Esophagus muscularis mucosa (tissue), 4 donors: ENCODE data around the gene MCUB. TPM values are rescaled to one million over a fixed set of nuclear protein-coding genes. Genes with fewer than 3 reads are reported as not detected.
A peak's percentile ranks its signal among the peaks of the same experiment; 100 is the strongest.

Experiments
- DNase-seq: peaks from one replicate; pipeline ENCODE4 v3.0.0-alpha.2; 2017; ENCODE audit errors: extremely low spot score
- H3K27ac ChIP-seq, 4 donors: fragments of 200-600 bp; sonication (generic); replicated peaks in 1 of 4; 1 replicate in 3 of 4; 2 replicates in 1 of 4; pipeline ENCODE4 v1.5.1; 2016 to 2019; ENCODE audit warnings: mild to moderate bottlenecking in 1 of 4
- H3K27me3 ChIP-seq, 4 donors: fragments of 200-600 bp; sonication (generic); one replicate each; pipeline versions ENCODE4 v1.5.1 to v1.6.0; 2016 to 2019
- H3K36me3 ChIP-seq, 4 donors: fragments of 200-600 bp; sonication (generic); one replicate each; pipeline ENCODE4 v1.5.1; 2016 to 2019
- H3K4me1 ChIP-seq, 4 donors: fragments of 200-600 bp; sonication (generic); one replicate each; pipeline ENCODE4 v1.5.1; 2016 to 2019
- H3K4me3 ChIP-seq, 4 donors: fragments of 200-600 bp; sonication (generic); 1 replicate in 2 of 4; 2 replicates in 2 of 4; pipeline ENCODE4 v1.5.1; 2016 to 2019; ENCODE audit warnings: mild to moderate bottlenecking in 4 of 4, moderate library complexity in 1 of 4
- H3K9me3 ChIP-seq, 4 donors: fragments of 200-600 bp; sonication (generic); 1 replicate in 3 of 4; 2 replicates in 1 of 4; pipeline ENCODE4 v1.5.1; 2016 to 2019
- EP300 ChIP-seq: sonication (generic); formaldehyde crosslinking; IDR thresholded peaks from one replicate; pipeline ENCODE4 v1.6.1; 2017; ENCODE audit warnings: antibody characterized with exemption
- POLR2A ChIP-seq: fragments of 450-650 bp; IDR thresholded peaks from one replicate; pipeline ENCODE4 v1.6.1; 2017; ENCODE audit warnings: antibody characterized with exemption, moderate library complexity, mild to moderate bottlenecking, low read depth
- POLR2AphosphoS5 ChIP-seq, 2 donors: sonication (generic); formaldehyde crosslinking; IDR thresholded peaks; one replicate each; pipeline ENCODE4 v1.6.1; 2017; ENCODE audit warnings: antibody characterized with exemption in 2 of 2
- whole genome bisulfite sequencing: methylation state at CpG from one replicate; pipeline ENCODE4 v1.1.5; 2018; 5-methylcytosine and 5-hydroxymethylcytosine counted together
- intact Hi-C: fragments of 100-400 bp; cut with DNase I; formaldehyde crosslinking; loops from one replicate; pipeline ENCODE4 v1.15.1; 2023
- total RNA-seq, 4 donors: library from RNA; depleted of rRNA; stranded (reverse); fragments of >200 nt; gene quantifications; one replicate each; pipeline versions ENCODE4 v1.1.0 to v1.2.1, GENCODE V29; 2016
- TF ChIP-seq, protein P1 (sequence below), 3 experiments: fragments of 200-600 bp in 2 of 3; fragments of 450-650 bp in 1 of 3; sonication (generic) in 2 of 3; IDR thresholded peaks; one replicate each; pipeline ENCODE4 v1.5.1; 2017 to 2019; ENCODE audit warnings: antibody characterized with exemption in 3 of 3, mild to moderate bottlenecking in 2 of 3, moderate library complexity in 1 of 3

MCUB gene
- total RNA-seq, 4 donors from 2014 or later = 7.9 to 25.6 (median 15.1) TPM

DNA sequence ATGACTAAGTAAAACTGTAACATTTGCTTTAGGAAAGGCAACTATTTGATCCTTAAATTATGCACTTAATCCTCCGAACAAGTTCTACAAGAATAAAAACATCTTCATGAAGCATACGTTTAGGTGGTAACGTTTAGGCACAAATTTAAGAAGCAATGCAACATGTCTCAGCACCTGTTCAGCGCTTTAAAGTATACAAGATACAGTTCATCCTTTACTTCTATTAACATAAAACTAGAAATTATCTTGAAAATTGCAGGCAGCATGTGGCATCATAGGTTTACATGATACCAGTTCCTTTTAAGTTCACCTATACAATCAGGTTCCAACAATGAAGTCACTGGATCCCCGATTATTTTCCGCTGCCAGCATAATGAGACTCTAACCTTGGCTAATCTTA, 168.3 kb downstream of the MCUB start:
- H3K4me3 ChIP-seq = peak overlapping the region in 2 of 4 donors; percentile 91 to 93
- no peak for DNase-seq
- H3K36me3 ChIP-seq = no peaks in the 10 kb centered on the region
- no peaks in the 10 kb centered on the region for H3K27me3 ChIP-seq
- no peak overlapping the region for H3K27ac ChIP-seq
- 87% methylated on average over 6 of the region's 6 CpGs for WGBS
- intact Hi-C loops = loop anchor here (2.0 to 5.0 kb wide), 2 partner anchors 26 to 296 kb away; partner anchors contain the start of genes CASP6 and SEC24B
- H3K4me1 ChIP-seq = peaks cover 13 to 20% (median 15%) of the 10 kb centered on the region in 4 donors
- no peak for TF ChIP-seq EP300
- no peaks in the 10 kb centered on the region for H3K9me3 ChIP-seq

DNA sequence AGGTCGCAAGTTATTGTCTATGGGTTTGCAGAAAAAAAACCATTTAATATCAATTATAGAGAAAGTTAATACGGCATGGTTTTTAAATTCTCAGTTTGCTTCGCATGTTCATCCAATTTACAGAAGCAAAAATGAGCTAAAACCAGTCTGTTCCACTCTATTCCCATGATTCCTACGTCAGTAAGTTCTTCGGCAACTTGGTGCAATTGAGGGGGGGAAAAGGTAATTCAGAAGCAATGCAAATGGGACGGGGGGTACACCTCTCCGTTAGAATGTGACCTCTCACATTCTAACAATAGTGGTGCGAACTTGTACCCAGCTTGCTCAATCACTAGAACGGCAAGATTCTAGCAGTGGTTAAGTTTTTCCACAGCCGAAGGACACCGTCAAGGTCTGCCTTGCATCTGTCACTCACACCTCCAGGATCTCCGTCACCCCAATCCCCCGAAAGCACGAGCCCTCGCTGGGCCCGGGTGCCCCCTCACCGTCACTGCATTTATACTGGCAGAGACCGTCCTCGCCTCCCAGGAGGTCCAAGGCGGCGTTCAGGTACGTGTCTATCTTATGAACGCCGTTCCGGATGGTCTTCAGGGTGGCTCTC, 169.2 kb downstream of the MCUB start:
- intact Hi-C loops = loop anchor here (2.0 to 5.0 kb wide), 2 partner anchors 26 to 297 kb away; partner anchors contain the start of genes CASP6 and SEC24B
- TF ChIP-seq POLR2AphosphoS5 (IDR thresholded peaks at IDR 0.05) (no peak), POLR2A (no peak), EP300 (no peak)
- TF ChIP-seq, protein P1, sequence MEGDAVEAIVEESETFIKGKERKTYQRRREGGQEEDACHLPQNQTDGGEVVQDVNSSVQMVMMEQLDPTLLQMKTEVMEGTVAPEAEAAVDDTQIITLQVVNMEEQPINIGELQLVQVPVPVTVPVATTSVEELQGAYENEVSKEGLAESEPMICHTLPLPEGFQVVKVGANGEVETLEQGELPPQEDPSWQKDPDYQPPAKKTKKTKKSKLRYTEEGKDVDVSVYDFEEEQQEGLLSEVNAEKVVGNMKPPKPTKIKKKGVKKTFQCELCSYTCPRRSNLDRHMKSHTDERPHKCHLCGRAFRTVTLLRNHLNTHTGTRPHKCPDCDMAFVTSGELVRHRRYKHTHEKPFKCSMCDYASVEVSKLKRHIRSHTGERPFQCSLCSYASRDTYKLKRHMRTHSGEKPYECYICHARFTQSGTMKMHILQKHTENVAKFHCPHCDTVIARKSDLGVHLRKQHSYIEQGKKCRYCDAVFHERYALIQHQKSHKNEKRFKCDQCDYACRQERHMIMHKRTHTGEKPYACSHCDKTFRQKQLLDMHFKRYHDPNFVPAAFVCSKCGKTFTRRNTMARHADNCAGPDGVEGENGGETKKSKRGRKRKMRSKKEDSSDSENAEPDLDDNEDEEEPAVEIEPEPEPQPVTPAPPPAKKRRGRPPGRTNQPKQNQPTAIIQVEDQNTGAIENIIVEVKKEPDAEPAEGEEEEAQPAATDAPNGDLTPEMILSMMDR (IDR thresholded peaks at IDR 0.05) = no peak
- Histone ChIP-seq H3K27me3 (no peaks in the 10 kb centered on the region), H3K9me3 (no peaks in the 10 kb centered on the region), H3K27ac (peak overlapping the region; percentile 76 to 80 (median 78)), H3K36me3 (no peaks in the 10 kb centered on the region), H3K4me3 (peak overlapping the region; percentile 78 to 93 (median 88)), H3K4me1 (peaks cover 13 to 20% (median 15%) of the 10 kb centered on the region in 4 donors)
- no peak for DNase-seq
- WGBS = 6% methylated on average over 25 of the region's 25 CpGs

DNA sequence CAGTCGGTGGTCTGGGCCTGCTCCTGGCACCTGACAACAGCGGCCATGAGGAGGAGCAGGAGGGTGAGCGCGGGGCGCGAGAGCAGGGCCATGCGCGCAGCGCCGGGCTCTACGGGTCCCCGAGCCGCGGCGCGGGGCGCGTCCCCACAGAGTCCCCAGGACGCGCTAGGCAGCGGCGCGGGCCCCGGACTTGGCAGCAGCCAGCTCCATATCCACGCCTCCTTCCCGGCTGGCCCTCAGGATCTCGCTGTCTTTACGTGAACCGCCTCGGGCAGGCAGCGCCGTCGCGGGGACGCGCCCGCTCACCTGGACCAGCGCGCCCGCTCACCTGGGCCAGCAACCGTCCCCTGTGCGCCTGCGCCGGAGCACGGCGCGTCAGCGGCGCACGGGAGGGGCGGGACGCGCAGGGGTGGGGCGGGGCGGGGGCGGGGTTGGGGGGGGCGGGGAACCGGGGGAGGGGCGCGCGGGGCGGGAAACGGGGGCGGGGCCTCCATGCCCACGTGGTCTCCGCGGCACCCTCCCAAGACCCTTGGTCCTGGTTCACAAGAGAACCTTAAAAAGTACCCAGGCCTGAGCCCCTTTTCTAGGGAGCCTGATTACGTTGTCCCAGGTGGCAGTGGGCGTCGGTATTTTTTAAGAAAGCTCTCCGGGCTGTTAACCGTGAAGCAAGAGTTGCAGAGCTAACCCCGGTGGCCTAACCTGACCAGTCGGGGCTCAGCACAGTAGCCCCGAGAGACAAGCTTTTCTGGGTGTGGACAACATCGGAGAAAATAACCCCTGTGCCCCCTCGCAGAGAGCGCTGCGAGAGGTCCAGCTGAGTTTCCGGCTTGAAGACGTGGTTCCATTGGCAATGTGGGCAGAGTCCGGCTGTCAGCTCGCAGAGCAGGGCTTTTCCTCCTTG, 169.9 kb downstream of the MCUB start, which contains the start of gene PLA2G12A:
Gene PLA2G12A, minus strand, starts transcription at position 353 of the 901 bp plus-strand sequence. Its CDS starts 261 bp downstream, at position 92.
- no peak for TF ChIP-seq POLR2A
- peak; percentile 69 to 71 for TF ChIP-seq POLR2AphosphoS5 (IDR thresholded peaks at IDR 0.05)
- no peak for TF ChIP-seq EP300
- Histone ChIP-seq H3K27ac (peak within 1 kb of the TSS; percentile 76 to 80 (median 78)), H3K27me3 (no peaks in the 10 kb centered on the region), H3K36me3 (no peaks in the 10 kb centered on the region), H3K4me3 (peak within 1 kb of the TSS; percentile 78 to 93 (median 88)), H3K9me3 (no peaks in the 10 kb centered on the region), H3K4me1 (peaks cover 13 to 20% (median 15%) of the 10 kb centered on the region in 4 donors)
- intact Hi-C loops = loop anchor here (2.0 to 5.0 kb wide), 3 partner anchors 27 to 298 kb away; partner anchors contain the start of genes CASP6 and SEC24B
- no peak for DNase-seq
- WGBS = 0% methylated on average over 18 of the region's 83 CpGs

DNA sequence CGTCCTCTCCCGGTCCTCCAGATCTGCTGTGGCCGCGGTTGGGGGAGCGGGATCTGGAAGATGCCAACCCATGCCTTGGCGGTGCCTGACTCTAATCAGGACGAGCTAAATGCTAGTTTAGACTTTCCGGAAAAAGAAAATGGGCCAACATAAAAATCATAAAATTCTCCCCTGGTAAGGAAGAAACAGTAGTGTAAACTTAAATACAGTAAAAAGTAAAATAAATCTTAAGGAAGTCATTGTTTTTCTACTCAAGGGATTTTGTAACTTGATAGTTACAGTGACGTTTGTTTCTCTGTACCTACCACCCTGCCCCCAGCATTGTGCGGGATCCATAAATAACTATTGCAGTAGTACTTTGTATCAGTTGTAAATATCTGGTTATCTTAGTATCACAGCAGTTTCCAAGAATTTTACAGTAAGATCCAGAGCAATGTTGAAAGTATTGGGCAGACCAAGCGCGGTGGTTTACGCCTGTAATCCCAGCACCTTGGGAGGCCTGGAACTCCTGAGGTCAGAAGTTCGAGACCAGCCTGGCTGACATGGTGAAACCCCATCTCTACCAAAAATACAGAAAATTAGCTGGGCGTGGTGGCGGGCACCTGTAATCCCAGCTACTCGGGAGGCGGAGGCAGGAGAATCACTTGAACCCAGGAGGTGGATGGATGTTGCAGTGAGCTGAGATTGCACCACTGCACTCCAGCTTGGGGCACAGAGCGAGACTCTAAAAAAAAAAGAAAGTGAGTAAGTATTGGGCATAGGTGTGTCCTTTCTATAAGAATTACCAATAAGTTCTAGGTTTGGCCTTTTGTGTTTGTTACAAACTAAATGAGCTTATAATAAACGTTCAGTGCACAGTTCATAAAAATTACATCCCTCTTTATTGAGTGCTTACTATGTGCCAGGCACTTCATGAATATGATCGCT, 170.8 kb downstream of the MCUB start:
- 52% methylated on average over 21 of the region's 21 CpGs for WGBS
- peak overlapping the region; percentile 78 to 93 (median 88) for H3K4me3 ChIP-seq
- no peaks in the 10 kb centered on the region for H3K36me3 ChIP-seq
- intact Hi-C loops = loop anchor here (2.0 kb wide), 1 partner anchor 86 kb away; no protein-coding TSS in a partner anchor
- peak overlapping the region; percentile 76 to 80 (median 78) for H3K27ac ChIP-seq
- no peaks in the 10 kb centered on the region for H3K9me3 ChIP-seq
- TF ChIP-seq, protein P1 (IDR thresholded peaks at IDR 0.05) = no peak
- no peak for TF ChIP-seq POLR2A
- no peak for TF ChIP-seq EP300
- TF ChIP-seq POLR2AphosphoS5 (IDR thresholded peaks at IDR 0.05) = no peak
- no peak for DNase-seq
- H3K4me1 ChIP-seq = peaks cover 13 to 20% (median 15%) of the 10 kb centered on the region in 4 donors
- no peaks in the 10 kb centered on the region for H3K27me3 ChIP-seq

GRCh38 chr4:109733728-109734127, 173.7 kb downstream of the MCUB start:
- Histone ChIP-seq H3K27me3 (no peaks in the 10 kb centered on the region), H3K9me3 (no peaks in the 10 kb centered on the region), H3K4me3 (no peak overlapping the region), H3K27ac (no peak overlapping the region), H3K36me3 (no peaks in the 10 kb centered on the region), H3K4me1 (peaks cover 5 to 8% (median 7%) of the 10 kb centered on the region in 4 donors)
- TF ChIP-seq POLR2A (no peak), POLR2AphosphoS5 (IDR thresholded peaks at IDR 0.05) (no peak), EP300 (no peak)
- TF ChIP-seq, protein P1 (IDR thresholded peaks at IDR 0.05) = no peak
- intact Hi-C loops = no loop called here
- 91% methylated on average over 5 of the region's 5 CpGs for WGBS
- DNase-seq = no peak
